Left cardiac atrium (tissue), 4 donors: Measurements from ENCODE around the gene CCDC116. TPM values are rescaled to one million over a fixed set of nuclear protein-coding genes. Genes with fewer than 3 reads are reported as not detected.
"Not testable (repeated sequence)": the region's sequence is repeated elsewhere in the genome, so short reads cannot be mapped to it uniquely, and the experiment has no call there.

Experiments
- ATAC-seq, 2 donors: fragments of 200-7000 bp; cut with Tn5 transposase; one replicate each; pipeline ENCODE4 v1.9.1; 2020; ENCODE audit warnings: mild to moderate bottlenecking in 2 of 2, moderate library complexity in 2 of 2
- DNase-seq: peaks from one replicate; pipeline ENCODE4 v3.0.0-alpha.2; 2020
- intact Hi-C, 2 donors: fragments of 100-400 bp; cut with DNase I; formaldehyde crosslinking; loops; one replicate each; pipeline versions ENCODE4 v1.14.1 to v1.15.1; 2022 to 2023
- long read RNA-seq: library from polyadenylated mRNA; unstranded; transcript quantifications from one replicate; pipeline ENCODE4 v2.0.0, GENCODE V29; 2021
- total RNA-seq, 2 donors: library from RNA; stranded (reverse); fragmentation: NEBNext Ultra II Directional; extraction: Animal tissue kit (Norgen Biotek cat#: 25700); gene quantifications; one replicate each; pipeline ENCODE4 v1.2.1, GENCODE V29; 2021
- donor health status: DM: no; HTN: yes; CAD: no.
- donor health status: DM: no; HTN: yes; CAD: no; lungs with severe emphysema.
- donor health status: DM: yes; HTN: yes; CAD: no.
- donor health status: Dilated cardiomyopathy.

CCDC116 gene
- total RNA-seq: under 1 TPM; 0.18 to 0.44 TPM
- long read RNA-seq: 0 reads

GRCh38 chr22:21632237-21632895 is at the start of gene CCDC116:
CCDC116 (plus strand) TSS chr22:21632760; CDS start chr22:21633182, 422 bp downstream.
- DNase-seq (no peak), ATAC-seq (no peak)
- intact Hi-C loops: loop anchor here in 1 of 2 donors (5.0 kb wide), 1 partner anchor 55 kb away; no protein-coding TSS in a partner anchor

- ATAC-seq: no peak
- no peak for DNase-seq
- intact Hi-C loops: no loop called here
These were observed 49.5 kb upstream of the CCDC116 start for GRCh38 chr22:21582801-21583740.

GRCh38 chr22:21585389-21585788 is 47.2 kb upstream of the CCDC116 start:
- ATAC-seq (no peak), DNase-seq (no peak)
- intact Hi-C loops: no loop called here

GRCh38 chr22:21587803-21588611 is 44.6 kb upstream of the CCDC116 start:
- ATAC-seq (peak in 1 of 2 donors; percentile 33), DNase-seq (no peak)
- intact Hi-C loops: no loop called here

- ATAC-seq: no peak
- intact Hi-C loops: no loop called here
- DNase-seq: no peak
These were observed 43.2 kb upstream of the CCDC116 start for GRCh38 chr22:21589396-21589795.

- ATAC-seq (no peak), DNase-seq (no peak)
- intact Hi-C loops: loop anchor here in 1 of 2 donors (5.0 kb wide), 1 partner anchor 36 kb away; no protein-coding TSS in a partner anchor
These were observed 41.5 kb upstream of the CCDC116 start for GRCh38 chr22:21590809-21591641.

GRCh38 chr22:21591695-21592094 is 40.9 kb upstream of the CCDC116 start:
- DNase-seq (peak; percentile 27), ATAC-seq (peak in 1 of 2 donors; percentile 61)
- intact Hi-C loops: loop anchor here in 1 of 2 donors (5.0 kb wide), 1 partner anchor 36 kb away; no protein-coding TSS in a partner anchor

GRCh38 chr22:21592422-21592821 is 40.1 kb upstream of the CCDC116 start:
- intact Hi-C loops: loop anchor here in 1 of 2 donors (5.0 kb wide), 1 partner anchor 35 kb away; no protein-coding TSS in a partner anchor
- DNase-seq (no peak), ATAC-seq (no peak)

- intact Hi-C loops: loop anchor here in 1 of 2 donors (5.0 kb wide), 1 partner anchor 34 kb away; no protein-coding TSS in a partner anchor
- ATAC-seq (peak; percentile 62), DNase-seq (peak; percentile 72)
These were observed 38.9 kb upstream of the CCDC116 start for GRCh38 chr22:21593406-21594232.

- no peak for DNase-seq
- ATAC-seq: peak; percentile 24 to 48
- intact Hi-C loops: loop anchor here in 1 of 2 donors (5.0 kb wide), 1 partner anchor 32 kb away; no protein-coding TSS in a partner anchor
These were observed 37.6 kb upstream of the CCDC116 start for GRCh38 chr22:21594865-21595452.

- DNase-seq, ATAC-seq, intact Hi-C loops: not testable (repeated sequence)
These were observed 36.0 kb upstream of the CCDC116 start for GRCh38 chr22:21596356-21597135.

GRCh38 chr22:21598302-21598701 is 34.3 kb upstream of the CCDC116 start:
- intact Hi-C loops: no loop called here
- DNase-seq (no peak), ATAC-seq (no peak)

- intact Hi-C loops: no loop called here
- ATAC-seq: no peak
- no peak for DNase-seq
These were observed 33.3 kb upstream of the CCDC116 start for GRCh38 chr22:21599053-21599893.

- no peak for ATAC-seq
- intact Hi-C loops: no loop called here
- DNase-seq: no peak
These were observed 30.0 kb upstream of the CCDC116 start for GRCh38 chr22:21602579-21602978.

GRCh38 chr22:21603973-21604372 is 28.6 kb upstream of the CCDC116 start:
- intact Hi-C loops: no loop called here
- ATAC-seq: no peak
- DNase-seq: no peak
